Fibroblast of peridontal ligament (primary cell): Measurements from ENCODE around the gene KRTAP10-3.
"Not testable (repeated sequence)": the region's sequence is repeated elsewhere in the genome, so short reads cannot be mapped to it uniquely, and the experiment has no call there.

ENCODE experiments used
- DNase-seq: peaks from one replicate; pipeline ENCODE4 v3.0.0-alpha.2; 2010; ENCODE audit errors: extremely low read depth

KRTAP10-3 gene

DNA sequence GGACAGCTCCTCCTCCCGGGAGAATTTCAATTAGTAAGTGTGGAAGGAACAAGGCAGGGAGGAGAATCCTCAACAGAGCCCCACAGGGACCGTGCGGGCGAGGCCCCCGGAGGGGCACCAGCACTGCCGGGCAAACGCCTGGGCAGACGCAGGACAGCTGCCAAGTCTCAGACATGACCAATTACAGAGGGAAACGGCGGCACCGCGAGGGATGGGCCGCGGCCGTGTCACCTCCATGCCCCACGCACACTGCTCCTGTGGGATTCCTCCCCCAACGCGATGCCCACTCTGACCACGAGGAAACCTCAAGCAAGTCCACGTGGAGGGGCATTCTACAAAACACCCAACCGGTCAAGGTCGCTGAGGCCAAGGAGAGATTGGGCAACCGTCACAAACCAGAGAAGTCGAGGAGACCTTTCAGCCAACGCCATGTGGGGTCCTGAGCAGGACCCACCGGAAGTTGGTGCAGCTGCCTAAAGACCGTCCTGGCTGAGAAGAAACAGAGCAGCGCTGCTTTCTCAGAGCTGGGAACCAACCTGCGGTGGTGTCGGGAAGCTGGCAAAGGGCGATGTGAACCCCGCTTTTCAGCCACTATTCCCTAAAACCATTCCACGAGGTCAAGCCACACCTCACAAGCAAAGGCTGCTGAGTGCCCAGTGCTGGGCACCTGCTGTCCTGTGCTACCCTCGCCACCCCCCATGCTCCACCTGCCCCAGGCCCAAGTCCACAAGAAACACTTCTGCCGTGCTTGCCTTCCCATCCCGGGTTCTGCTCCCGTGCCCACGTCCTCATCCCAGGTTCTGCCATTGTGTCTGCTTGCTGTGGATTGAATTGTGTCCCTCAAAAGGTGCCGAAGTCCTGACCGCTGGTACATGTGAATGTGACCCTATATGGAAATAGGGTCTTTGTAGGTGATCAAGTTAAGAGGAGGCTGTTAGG, 13.5 kb upstream of the KRTAP10-3 start:
- no peak for DNase-seq

DNA sequence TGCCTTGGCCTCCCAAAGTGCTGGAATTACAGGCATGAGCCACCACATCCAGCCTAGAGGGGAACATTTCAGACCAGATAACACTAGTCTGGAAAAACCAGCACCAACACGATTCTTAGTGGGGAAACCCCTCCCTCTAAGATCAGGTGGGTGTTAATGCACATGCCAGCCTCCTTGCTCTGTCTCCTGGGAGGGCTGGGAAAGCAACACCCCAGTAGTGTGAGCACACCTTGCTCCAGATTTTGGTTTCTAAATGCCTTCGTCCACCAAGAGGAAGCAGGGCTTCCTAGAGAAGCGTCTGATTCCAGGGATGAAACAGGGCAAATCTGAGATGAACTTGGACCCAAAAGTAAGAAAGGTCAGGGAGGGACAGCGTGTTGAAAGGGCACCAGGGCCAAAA, 12.7 kb upstream of the KRTAP10-3 start:
- DNase-seq, result no peak

DNA sequence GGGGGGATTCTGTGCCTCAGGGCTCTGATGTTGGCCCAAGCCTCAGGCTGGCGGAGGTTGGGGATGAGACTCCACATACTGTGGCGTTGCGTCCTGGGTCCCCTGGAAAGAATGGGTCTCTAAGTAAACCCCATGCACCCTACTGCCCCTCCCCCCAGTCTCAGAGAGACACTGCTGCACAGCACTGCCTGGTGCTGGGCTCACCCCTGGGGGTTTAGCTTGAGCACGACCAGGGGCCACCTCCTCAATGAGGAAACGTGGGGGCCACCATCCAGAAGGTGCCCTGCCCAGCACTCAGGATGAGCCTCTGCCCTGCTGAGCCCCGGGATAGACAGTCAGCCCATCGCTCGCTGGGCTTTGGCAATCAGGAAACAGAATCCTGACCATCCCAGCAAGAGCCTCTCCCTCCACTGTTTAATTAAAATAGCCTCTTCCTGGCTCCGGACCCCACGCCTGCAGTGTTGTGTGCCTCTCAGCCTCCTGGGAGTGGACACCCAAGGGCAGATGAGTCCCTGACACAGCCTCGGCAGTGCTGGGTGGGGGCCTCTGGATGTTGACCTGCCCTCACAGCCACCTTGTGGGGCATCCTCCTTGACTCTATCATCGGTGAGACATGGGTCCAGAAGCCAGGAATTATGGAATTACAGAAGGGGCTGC, 11.4 kb upstream of the KRTAP10-3 start:
- no peak for DNase-seq

DNA sequence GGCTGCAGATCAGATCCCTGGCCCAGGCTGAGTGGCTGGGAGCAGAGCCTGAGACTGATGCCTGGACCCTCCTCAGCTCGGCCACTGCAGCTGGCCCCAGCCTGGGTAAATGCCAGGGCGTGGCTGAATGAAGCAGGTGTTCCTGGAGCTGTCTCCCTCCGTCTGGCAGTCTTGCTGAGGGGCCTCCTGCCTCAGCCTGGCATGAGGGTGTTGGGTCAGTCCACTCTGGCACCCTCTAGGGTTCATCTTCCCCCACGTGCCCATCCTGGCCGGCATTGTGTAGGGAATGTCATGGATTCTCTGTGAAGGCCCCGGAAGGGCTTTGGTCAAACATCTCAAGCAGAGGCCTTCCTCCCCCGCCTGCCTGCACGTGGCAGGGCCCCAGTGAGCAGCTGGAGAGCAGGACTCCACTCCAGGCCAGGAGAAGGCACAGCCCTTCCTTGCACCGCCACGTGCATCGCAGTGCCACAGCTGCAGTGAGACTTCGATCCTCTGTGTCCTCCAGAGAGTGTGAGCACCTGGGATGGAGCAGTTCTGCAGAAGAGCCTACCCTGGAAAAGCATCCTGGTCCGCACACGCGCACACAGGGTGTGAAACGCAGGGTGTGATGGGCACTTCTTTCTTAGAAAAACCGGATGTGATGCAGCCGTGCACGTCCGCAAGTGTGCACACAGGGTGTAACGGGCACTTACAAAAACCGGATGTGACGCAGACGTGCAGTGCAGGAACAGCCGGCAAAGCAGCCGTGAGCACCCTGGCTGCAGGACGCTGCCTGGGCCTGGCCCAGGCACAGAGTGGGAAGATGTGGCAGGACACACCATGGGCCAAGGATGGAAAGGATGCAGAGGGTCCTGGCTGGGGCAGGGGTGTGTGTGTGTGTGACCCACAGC, 10.3 kb upstream of the KRTAP10-3 start:
- no peak for DNase-seq

GRCh38 chr21:44568261-44568660, 9.7 kb upstream of the KRTAP10-3 start:
- no peak for DNase-seq

DNA sequence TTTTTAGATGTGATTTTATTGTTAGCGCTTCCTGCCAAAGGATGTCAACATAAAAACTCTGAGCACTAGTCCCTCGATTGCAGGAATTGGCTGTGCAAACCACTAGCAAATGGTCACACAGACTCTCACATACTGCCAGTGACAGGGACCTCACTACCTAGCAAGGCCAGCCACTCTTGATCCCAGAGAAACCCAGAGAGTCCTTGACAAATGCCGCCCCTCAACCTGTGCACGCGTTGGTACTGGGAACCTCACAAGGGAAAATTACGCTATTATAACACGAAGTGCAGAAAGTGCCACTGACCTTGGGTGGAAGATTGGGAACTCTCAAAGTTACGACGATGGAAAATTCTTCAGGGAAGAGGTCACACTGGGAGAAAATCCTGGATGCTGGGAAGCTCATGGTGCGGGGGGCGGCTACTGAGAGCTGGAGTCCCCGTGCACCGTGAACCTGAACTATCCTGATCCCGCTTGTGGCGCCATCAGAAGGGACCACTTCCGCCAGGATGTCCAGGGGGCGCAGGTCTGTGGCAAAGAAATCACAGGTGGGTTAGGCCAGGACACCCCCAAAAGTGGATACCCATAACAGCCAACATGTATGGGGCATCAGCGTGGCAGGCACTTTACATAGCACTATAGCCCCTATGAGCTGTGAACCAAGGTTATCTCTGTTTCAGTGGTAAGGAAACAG, 9.0 kb upstream of the KRTAP10-3 start:
- no peak for DNase-seq

GRCh38 chr21:44566403-44566802, 7.8 kb upstream of the KRTAP10-3 start:
- DNase-seq, result no peak

GRCh38 chr21:44564886-44565598, 6.4 kb upstream of the KRTAP10-3 start:
- no peak for DNase-seq

DNA sequence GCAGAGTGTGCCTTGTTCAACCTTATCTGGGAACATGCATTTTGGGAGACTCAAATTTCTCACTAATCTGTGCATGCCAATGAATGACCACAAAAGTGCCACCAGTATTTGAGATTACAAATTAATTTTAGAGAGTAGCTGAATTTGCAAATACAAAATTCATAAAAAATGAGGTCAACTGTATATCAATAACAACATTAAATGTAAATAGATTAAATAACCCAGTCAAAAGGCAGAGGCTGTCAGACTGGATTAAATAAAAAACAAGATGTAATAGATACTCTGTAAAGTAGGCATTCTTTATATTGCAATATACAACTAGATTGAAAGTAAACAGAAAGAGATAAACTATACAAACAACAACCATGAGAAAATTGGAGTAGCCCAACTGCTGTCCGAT, 5.5 kb upstream of the KRTAP10-3 start:
- no peak for DNase-seq

DNA sequence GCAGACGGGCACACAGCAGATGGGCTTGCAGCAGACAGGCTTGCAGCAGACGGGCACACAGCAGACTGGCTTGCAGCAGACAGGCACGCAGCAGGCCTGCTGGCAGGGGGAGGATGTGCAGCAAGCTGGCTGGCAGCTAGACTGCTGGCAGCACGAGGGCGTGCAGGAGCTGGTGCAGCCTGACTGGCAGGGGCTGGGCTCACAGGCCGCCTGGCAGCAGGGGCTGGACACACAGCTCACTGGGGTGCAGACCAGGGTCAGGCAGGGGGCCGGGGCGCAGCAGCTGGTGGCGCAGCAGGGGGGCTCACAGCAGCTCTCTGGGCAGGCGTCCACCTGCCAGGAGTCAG, 293 bp downstream of the KRTAP10-3 start:
- not testable (repeated sequence) for DNase-seq

GRCh38 chr21:44557491-44558328, 885 bp downstream of the KRTAP10-3 start:
- DNase-seq, result no peak

DNA sequence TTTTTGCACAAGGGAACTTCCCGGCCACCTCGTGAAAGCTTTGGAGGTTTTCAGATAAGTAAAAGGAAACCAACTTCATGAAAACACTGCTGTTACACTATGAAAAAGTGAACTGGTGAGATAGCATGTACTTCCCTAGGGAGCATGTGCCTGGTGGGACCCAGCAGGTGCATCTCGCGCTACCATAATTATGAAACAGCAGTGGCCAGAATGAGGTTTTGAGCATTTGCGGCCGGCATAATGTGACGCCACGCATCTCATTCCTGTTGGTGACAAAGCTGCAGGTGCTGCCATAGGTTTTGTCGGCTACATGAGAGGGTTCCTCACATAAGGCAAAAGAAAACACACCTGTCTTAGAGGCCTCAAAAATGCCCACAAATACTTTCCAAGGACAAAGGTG, 1.7 kb downstream of the KRTAP10-3 start:
- DNase-seq, result no peak

DNA sequence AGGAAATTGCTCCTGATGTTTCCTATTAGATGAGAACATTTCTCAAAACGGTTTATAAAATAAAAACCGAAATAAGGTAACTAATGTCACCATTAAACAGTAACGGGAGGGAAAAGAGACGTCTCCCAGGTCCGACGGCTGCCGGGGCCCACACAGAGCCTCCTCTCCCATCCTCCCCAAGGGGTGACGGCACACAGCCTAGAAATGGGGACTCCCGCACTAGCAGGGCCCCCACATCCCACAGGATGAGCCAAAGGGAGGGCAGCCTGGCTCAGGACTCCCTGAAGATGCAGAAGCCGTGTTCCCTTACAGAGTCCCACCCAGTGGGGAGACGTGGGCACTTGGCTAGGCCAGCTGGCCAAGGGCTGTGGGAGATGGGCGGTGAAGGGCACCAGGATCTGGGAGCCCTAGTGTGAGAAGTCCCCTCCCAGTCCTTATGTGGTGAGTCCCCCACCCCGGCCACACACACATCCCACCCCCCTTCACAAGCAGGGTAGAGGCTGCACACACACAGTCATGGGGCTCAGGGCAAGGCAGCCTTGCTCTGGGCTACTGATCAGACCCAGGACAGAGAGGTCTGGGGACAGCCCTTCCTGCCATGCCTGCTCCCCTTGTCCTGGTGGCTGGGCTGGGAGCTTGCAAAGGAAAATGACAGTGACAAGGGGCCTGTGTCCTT, 3.3 kb downstream of the KRTAP10-3 start:
- DNase-seq, result no peak

GRCh38 chr21:44552681-44553080, 5.9 kb downstream of the KRTAP10-3 start:
- no peak for DNase-seq

DNA sequence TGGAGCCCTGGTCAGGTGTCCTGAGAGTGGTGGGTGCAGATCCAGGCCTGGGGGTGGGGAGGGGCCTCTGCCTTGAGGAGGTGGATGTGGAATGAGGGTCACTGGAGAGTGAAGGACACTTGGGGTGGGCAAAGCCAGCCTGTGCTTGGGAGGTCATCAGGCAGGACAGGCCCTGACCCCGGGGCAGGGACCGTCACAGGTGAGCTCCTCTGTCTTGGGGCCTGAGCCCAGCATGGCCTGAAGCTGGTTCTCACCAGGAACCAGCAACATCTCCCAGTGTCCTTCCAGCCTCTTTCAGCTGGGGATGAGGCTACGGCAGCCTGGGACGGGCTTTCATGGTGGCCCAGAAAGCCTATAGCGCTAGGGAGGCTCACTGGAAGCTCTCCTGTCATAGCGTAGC, 6.5 kb downstream of the KRTAP10-3 start:
- DNase-seq, result no peak

- no peak for DNase-seq
These were observed 7.1 kb downstream of the KRTAP10-3 start, which contains the start of gene KRTAP10-2 for GRCh38 chr21:44551340-44551961. TSS of gene KRTAP10-2 (minus strand) at chr21:44551505. CDS start at chr21:44551458, 47 bp downstream.

DNA sequence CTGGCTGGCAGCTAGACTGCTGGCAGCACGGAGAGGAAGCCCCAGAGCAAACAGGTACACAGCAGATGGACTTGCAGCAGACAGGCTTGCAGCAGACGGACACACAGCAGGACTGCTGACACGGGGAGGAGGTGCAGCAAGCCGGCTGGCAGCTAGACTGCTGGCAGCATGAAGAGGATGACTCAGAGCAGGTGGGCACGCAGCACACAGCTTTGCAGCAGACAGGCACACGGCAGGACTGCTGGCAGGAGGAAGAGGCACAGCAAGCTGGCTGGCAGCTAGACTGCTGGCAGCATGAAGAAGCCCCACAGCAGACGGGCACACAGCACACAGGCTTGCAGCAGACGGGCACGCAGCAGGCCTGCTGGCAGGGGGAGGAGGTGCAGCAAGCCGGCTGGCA, 7.8 kb downstream of the KRTAP10-3 start:
- DNase-seq, result no peak

DNA sequence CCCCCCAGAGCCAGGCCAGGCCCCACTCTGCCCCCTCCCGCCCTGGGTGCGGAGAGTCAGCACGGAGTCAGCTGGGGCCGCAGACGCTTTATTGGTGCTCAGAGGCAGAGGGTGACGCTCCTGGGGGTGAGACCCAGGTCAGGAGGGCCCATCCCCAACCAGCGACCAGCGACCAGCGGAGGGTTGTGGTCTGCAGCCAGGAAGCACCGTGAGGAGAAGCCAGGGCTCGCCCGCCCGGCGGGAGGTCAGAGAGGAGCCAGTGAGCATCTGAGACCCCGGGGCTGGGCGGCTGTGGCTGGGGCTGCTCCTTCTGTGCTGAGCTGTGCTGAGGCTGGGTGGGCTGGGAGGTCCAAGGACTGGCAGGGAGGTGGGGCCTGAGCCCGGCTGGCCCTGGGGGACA, 8.3 kb downstream of the KRTAP10-3 start:
- DNase-seq, result not testable (repeated sequence)
